Mucosa of stomach (tissue), 1 donor: ENCODE results near the gene ZBTB7A.

Experiments used
- H3K27me3 ChIP-seq: one replicate; pipeline ENCODE4 v1.7.0; 2013; ENCODE audit warnings: mild to moderate bottlenecking, low read length; ENCODE audit not compliant: control insufficient read depth, insufficient read depth
- H3K36me3 ChIP-seq: one replicate; pipeline ENCODE4 v1.7.0; 2013; ENCODE audit warnings: low read length; ENCODE audit not compliant: control insufficient read depth, insufficient read depth
- H3K4me1 ChIP-seq: one replicate; pipeline ENCODE4 v1.7.0; 2013; ENCODE audit warnings: mild to moderate bottlenecking, low read length; ENCODE audit not compliant: control insufficient read depth, insufficient read depth
- H3K4me3 ChIP-seq: one replicate; pipeline ENCODE4 v1.7.0; 2013; ENCODE audit warnings: low read length
- H3K9ac ChIP-seq: one replicate; pipeline ENCODE4 v1.7.0; 2013; ENCODE audit warnings: mild to moderate bottlenecking, low read length, moderate library complexity
- H3K9me3 ChIP-seq: one replicate; pipeline ENCODE4 v1.7.0; 2013; ENCODE audit warnings: mild to moderate bottlenecking, low read length, moderate library complexity; ENCODE audit not compliant: control insufficient read depth
- donor health status: Pancreatic carcinoma.

The ZBTB7A gene

GRCh38 chr19:4033028-4033956 lies 33.4 kb downstream of the ZBTB7A start:
- Histone ChIP-seq H3K27me3 (no peaks in the 10 kb centered on the region), H3K4me1 (no peaks in the 10 kb centered on the region), H3K4me3 (no peak overlapping the region), H3K36me3 (peaks cover 6% of the 10 kb centered on the region), H3K9me3 (no peaks in the 10 kb centered on the region), H3K9ac (no peak overlapping the region)

- H3K27me3 ChIP-seq, result no peaks in the 10 kb centered on the region
- H3K36me3 ChIP-seq, result peaks cover 6% of the 10 kb centered on the region
- H3K9ac ChIP-seq, result no peak overlapping the region
- H3K4me1 ChIP-seq, result no peaks in the 10 kb centered on the region
- no peak overlapping the region for H3K4me3 ChIP-seq
- H3K9me3 ChIP-seq, result no peaks in the 10 kb centered on the region
These were observed 34.3 kb downstream of the ZBTB7A start for GRCh38 chr19:4032436-4032835.

DNA sequence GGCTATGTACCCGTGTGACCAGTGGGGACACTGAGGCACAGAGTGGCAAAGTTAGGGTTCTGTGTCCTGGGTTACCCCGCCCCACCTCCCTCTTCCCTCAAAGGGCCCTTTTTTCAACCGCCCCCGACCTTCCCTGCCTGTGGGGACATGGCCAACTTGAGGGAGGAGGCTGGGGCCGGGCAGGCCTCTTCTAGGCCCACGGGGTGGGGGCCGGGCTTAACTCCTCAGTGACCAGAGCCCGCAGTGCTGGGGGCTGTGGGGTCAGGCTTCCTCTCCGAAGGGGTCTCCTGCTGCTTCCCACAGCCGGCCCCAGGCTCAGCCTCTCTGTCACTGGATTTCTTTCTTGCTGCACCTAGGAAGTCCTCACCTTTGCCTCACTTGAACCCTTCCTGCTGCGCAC lies 35.3 kb downstream of the ZBTB7A start:
- no peaks in the 10 kb centered on the region for H3K4me1 ChIP-seq
- no peak overlapping the region for H3K4me3 ChIP-seq
- H3K27me3 ChIP-seq, result no peaks in the 10 kb centered on the region
- no peak overlapping the region for H3K9ac ChIP-seq
- peaks cover 6% of the 10 kb centered on the region for H3K36me3 ChIP-seq
- H3K9me3 ChIP-seq, result no peaks in the 10 kb centered on the region

GRCh38 chr19:4030981-4031380 lies 35.7 kb downstream of the ZBTB7A start:
- Histone ChIP-seq H3K9me3 (no peaks in the 10 kb centered on the region), H3K36me3 (peaks cover 6% of the 10 kb centered on the region), H3K4me1 (no peaks in the 10 kb centered on the region), H3K4me3 (no peak overlapping the region), H3K9ac (no peak overlapping the region), H3K27me3 (no peaks in the 10 kb centered on the region)

- Histone ChIP-seq H3K27me3 (no peaks in the 10 kb centered on the region), H3K9ac (no peak overlapping the region), H3K4me3 (no peak overlapping the region), H3K4me1 (no peaks in the 10 kb centered on the region), H3K36me3 (peaks cover 2% of the 10 kb centered on the region), H3K9me3 (no peaks in the 10 kb centered on the region)
These were observed 36.1 kb downstream of the ZBTB7A start for GRCh38 chr19:4030552-4030951.

- H3K9me3 ChIP-seq, result no peaks in the 10 kb centered on the region
- peaks cover 4% of the 10 kb centered on the region for H3K36me3 ChIP-seq
- H3K4me3 ChIP-seq, result no peak overlapping the region
- no peaks in the 10 kb centered on the region for H3K27me3 ChIP-seq
- H3K4me1 ChIP-seq, result no peaks in the 10 kb centered on the region
- H3K9ac ChIP-seq, result no peak overlapping the region
These were observed 37.5 kb downstream of the ZBTB7A start for GRCh38 chr19:4029247-4029614.

GRCh38 chr19:4028334-4029246 lies 38.1 kb downstream of the ZBTB7A start:
- Histone ChIP-seq H3K9ac (no peak overlapping the region), H3K4me1 (no peaks in the 10 kb centered on the region), H3K36me3 (peaks cover 4% of the 10 kb centered on the region), H3K27me3 (no peaks in the 10 kb centered on the region), H3K9me3 (no peaks in the 10 kb centered on the region), H3K4me3 (no peak overlapping the region)

- Histone ChIP-seq H3K36me3 (peaks cover 4% of the 10 kb centered on the region), H3K4me1 (no peaks in the 10 kb centered on the region), H3K9me3 (no peaks in the 10 kb centered on the region), H3K9ac (no peak overlapping the region), H3K4me3 (no peak overlapping the region), H3K27me3 (no peaks in the 10 kb centered on the region)
These were observed 39.6 kb downstream of the ZBTB7A start for GRCh38 chr19:4027146-4027545.

DNA sequence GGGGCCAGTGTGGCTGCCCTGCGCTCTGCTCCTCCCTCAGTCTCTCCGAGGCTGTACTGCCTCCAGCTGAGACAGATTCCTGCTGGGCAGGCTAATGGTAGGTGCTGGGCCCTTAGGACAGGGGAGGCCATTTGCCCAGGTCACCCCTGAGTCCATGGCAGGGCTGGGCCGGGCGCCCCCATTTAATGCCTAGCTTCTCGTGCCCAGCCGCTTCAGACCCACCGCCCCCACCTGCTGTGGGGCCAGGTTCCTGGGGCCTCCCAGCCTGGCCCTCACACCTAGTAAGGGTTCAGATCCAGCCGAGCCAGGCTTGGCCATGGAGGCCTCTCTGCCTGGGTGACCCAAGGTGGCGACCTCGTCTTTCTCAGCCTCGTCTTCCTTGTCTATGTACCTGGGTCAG lies 41.4 kb downstream of the ZBTB7A start:
- Histone ChIP-seq H3K9ac (no peak overlapping the region), H3K36me3 (peaks cover 4% of the 10 kb centered on the region), H3K4me1 (peaks cover under 1% of the 10 kb centered on the region), H3K27me3 (no peaks in the 10 kb centered on the region), H3K9me3 (no peaks in the 10 kb centered on the region), H3K4me3 (no peak overlapping the region)

- Histone ChIP-seq H3K9me3 (no peaks in the 10 kb centered on the region), H3K4me3 (no peak overlapping the region), H3K27me3 (no peaks in the 10 kb centered on the region), H3K4me1 (peaks cover 15% of the 10 kb centered on the region), H3K36me3 (peaks cover 4% of the 10 kb centered on the region), H3K9ac (no peak overlapping the region)
These were observed 42.9 kb downstream of the ZBTB7A start for GRCh38 chr19:4023600-4024398.

DNA sequence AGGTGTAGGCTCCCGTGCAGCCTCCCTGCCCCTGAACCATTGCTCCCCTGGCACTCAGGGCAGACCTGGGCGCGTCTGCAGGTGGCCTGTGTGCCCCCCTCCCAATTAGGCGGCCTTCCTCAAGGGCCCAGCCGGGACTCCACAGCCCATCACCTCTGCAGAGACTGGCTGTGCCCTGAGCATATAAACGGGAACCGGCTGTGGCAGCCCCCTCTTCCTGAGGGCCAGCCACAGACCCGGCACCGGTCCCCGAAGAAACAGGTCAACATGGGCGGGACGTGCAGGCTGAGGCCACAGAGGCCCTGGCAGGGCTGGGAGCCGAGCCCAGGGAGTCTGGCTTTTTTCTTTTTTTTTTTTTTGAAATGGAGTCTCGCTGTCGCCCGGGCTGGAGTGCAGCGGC lies 47.1 kb downstream of the ZBTB7A start:
- no peak overlapping the region for H3K4me3 ChIP-seq
- no peaks in the 10 kb centered on the region for H3K27me3 ChIP-seq
- no peak overlapping the region for H3K9ac ChIP-seq
- H3K4me1 ChIP-seq, result peaks cover 25% of the 10 kb centered on the region
- H3K36me3 ChIP-seq, result no peaks in the 10 kb centered on the region
- H3K9me3 ChIP-seq, result no peaks in the 10 kb centered on the region
